ENCODE measurements around the gene CCL3. TPM values are rescaled to one million over a fixed set of nuclear protein-coding genes. Genes with fewer than 3 reads are reported as not detected.
"Not testable (repeated sequence)": the region's sequence is repeated elsewhere in the genome, so short reads cannot be mapped to it uniquely, and the experiment has no call there.

The CCL3 gene
- total RNA-seq, 1 experiment from 2014 or later, result 0.72 TPM

DNA sequence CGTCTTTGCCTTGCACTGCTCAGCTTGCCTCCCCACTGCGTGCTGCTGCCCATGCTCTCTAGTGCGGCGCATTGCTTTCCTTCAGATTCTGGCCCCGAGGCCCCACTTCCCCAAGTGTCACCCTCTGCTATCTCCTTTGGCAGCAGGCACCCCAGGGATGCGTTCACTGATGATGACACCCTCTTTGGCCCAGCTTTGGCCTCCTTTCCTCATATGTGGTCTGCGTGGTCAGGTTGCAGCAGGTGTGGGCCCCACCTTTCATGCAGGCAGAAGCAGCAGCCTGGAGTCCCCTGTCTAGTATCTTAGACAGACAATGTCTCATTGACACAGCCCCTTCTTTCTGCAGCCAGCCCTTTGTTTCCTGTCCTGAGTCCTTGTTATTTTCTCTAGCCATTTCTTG is 4.8 kb upstream of the CCL3 start (continued):
- TF ChIP-seq, protein P1, sequence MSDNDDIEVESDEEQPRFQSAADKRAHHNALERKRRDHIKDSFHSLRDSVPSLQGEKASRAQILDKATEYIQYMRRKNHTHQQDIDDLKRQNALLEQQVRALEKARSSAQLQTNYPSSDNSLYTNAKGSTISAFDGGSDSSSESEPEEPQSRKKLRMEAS (CRISPR knock-in tag; IDR thresholded peaks at IDR 0.05), result no peak
- TF ChIP-seq NFE2L1 (CRISPR knock-in tag; IDR thresholded peaks at IDR 0.05), result no peak

DNA sequence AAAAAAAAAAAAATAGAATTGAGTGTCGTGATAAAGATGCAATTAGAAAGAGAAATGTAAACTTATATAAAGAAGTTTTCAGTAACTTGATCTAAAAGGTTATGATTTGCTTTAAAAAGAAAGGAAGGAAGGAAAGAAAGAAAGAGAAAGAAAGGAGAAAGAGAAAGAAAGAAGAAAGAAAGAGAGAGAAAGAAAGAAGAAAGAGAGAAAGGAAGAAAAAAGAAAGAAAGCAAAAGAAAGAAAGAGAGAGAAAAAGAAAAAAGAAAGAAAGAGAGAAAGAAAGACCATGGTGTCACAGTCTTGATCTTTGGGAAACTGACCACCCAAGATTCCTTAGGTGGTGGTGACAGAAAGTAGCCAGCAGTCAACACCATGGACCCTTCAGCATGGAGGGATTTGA is 4.3 kb upstream of the CCL3 start:
- POLR2A ChIA-PET, result no interaction called here
- peaks cover 12% of the 10 kb centered on the region for H3K4me1 Mint-ChIP-seq
- no peak overlapping the region for H3K27ac Mint-ChIP-seq
- DNase-seq (ENCODE audit: low spot score) (no peak), ATAC-seq (no peak)
- CTCF ChIA-PET, result no interaction called here
- TF ChIP-seq GRHL2 (CRISPR knock-in tag; IDR thresholded peaks at IDR 0.05; ENCODE audit: insufficient replicate concordance, severe bottlenecking), result no peak
- no peak for TF ChIP-seq FOXJ3 (CRISPR knock-in tag; IDR thresholded peaks at IDR 0.05; ENCODE audit: borderline replicate concordance)
- TF ChIP-seq PRRX2 (CRISPR knock-in tag; IDR thresholded peaks at IDR 0.05), result no peak
- TF ChIP-seq NFATC4 (CRISPR knock-in tag; IDR thresholded peaks at IDR 0.05), result no peak
- TF ChIP-seq, protein P2, sequence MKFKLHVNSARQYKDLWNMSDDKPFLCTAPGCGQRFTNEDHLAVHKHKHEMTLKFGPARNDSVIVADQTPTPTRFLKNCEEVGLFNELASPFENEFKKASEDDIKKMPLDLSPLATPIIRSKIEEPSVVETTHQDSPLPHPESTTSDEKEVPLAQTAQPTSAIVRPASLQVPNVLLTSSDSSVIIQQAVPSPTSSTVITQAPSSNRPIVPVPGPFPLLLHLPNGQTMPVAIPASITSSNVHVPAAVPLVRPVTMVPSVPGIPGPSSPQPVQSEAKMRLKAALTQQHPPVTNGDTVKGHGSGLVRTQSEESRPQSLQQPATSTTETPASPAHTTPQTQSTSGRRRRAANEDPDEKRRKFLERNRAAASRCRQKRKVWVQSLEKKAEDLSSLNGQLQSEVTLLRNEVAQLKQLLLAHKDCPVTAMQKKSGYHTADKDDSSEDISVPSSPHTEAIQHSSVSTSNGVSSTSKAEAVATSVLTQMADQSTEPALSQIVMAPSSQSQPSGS (CRISPR knock-in tag; IDR thresholded peaks at IDR 0.05; ENCODE audit: borderline replicate concordance, low read depth), result no peak
- TF ChIP-seq ZNF263 (CRISPR knock-in tag; IDR thresholded peaks at IDR 0.05; ENCODE audit: low read depth), result no peak
- TF ChIP-seq MYBL2 (CRISPR knock-in tag; IDR thresholded peaks at IDR 0.05), result no peak
- no peak for TF ChIP-seq CREB1 (CRISPR knock-in tag; IDR thresholded peaks at IDR 0.05)
- no peak for TF ChIP-seq SMAD3 (CRISPR knock-in tag; IDR thresholded peaks at IDR 0.05; ENCODE audit: borderline replicate concordance)
- no peak for TF ChIP-seq GABPB1 (CRISPR knock-in tag; IDR thresholded peaks at IDR 0.05)
- no peak for TF ChIP-seq NFE2L1 (CRISPR knock-in tag; IDR thresholded peaks at IDR 0.05)
- TF ChIP-seq ETV6 (CRISPR knock-in tag; IDR thresholded peaks at IDR 0.05), result no peak
- TF ChIP-seq ATF1 (CRISPR knock-in tag; IDR thresholded peaks at IDR 0.05), result no peak
- no peak for TF ChIP-seq SP1 (CRISPR knock-in tag; conservative IDR thresholded peaks at IDR 0.05)
- no peaks in the 10 kb centered on the region for H3K9me3 Mint-ChIP-seq
- H3K36me3 Mint-ChIP-seq, result no peaks in the 10 kb centered on the region
- no peaks in the 10 kb centered on the region for H3K27me3 Mint-ChIP-seq (ENCODE audit: low read depth)
- H3K4me3 Mint-ChIP-seq, result no peak overlapping the region

DNA sequence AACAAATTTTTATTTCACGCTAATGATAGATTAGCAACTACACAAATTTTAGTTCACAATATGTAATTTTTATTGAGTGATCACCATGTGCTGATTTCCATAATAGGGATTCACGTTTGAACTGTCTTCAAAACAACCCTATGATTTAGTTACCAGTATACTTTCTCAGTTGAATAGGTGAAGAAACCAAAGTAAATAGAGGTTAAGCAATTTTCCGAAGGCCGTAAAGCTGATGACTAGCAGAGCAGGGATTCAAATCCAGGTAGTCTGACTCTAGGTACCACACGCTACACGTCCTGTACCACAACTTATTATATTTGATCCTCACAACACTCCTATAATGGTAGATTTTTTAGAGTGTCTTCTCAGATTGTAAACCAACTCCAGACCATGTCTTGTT is 2.8 kb upstream of the CCL3 start:
- ATAC-seq; POLR2A ChIA-PET; H3K36me3 Mint-ChIP-seq; DNase-seq (ENCODE audit: low spot score); H3K27me3 Mint-ChIP-seq (ENCODE audit: low read depth); H3K9me3 Mint-ChIP-seq; H3K4me3 Mint-ChIP-seq; H3K27ac Mint-ChIP-seq: not testable (repeated sequence)
- CTCF ChIA-PET, result interaction anchor here (3.2 kb wide), 1 partner anchor 20 kb away, joined by 11 read pairs; no protein-coding TSS in a partner anchor
- H3K4me1 Mint-ChIP-seq, result peaks cover 17% of the 10 kb centered on the region

DNA sequence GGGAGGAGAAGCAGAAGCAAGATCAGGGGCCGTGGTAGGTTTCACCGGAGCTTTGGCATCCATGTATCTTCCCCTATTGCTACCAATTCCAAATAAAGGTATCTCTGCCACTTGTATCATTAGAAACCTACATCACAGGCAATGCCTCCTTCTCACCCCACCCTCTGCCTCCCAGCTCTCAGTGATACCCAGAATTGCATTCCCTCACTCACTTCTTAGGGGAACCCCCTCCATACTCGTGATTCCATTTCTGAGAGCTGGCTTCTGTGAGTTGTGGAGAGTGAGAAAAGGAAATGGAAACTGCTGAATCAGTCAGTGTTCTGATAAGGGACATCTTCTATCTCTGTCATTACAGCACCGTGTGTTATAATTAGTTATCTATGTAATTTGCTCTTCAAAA is 2.3 kb upstream of the CCL3 start:
- no peaks in the 10 kb centered on the region; the same call in 1 of the 2 replicates for H3K27me3 Mint-ChIP-seq (ENCODE audit: low read depth)
- H3K9me3 Mint-ChIP-seq, result no peaks in the 10 kb centered on the region
- DNase-seq (ENCODE audit: low spot score) (no peak), ATAC-seq (no peak)
- CTCF ChIA-PET, result interaction anchor here (1.3 to 3.2 kb wide), 2 partner anchors 20 to 123 kb away, joined by 3 to 11 read pairs; no protein-coding TSS in a partner anchor
- peaks cover 17% of the 10 kb centered on the region for H3K4me1 Mint-ChIP-seq
- no peak overlapping the region for H3K4me3 Mint-ChIP-seq
- H3K36me3 Mint-ChIP-seq, result no peaks in the 10 kb centered on the region
- POLR2A ChIA-PET, result no interaction called here
- H3K27ac Mint-ChIP-seq, result no peak overlapping the region
- TF ChIP-seq ZNF396 (CRISPR knock-in tag; IDR thresholded peaks at IDR 0.05; ENCODE audit: borderline replicate concordance) (no peak), NR2C2 (CRISPR knock-in tag; IDR thresholded peaks at IDR 0.05) (no peak)
- TF ChIP-seq, protein P3, sequence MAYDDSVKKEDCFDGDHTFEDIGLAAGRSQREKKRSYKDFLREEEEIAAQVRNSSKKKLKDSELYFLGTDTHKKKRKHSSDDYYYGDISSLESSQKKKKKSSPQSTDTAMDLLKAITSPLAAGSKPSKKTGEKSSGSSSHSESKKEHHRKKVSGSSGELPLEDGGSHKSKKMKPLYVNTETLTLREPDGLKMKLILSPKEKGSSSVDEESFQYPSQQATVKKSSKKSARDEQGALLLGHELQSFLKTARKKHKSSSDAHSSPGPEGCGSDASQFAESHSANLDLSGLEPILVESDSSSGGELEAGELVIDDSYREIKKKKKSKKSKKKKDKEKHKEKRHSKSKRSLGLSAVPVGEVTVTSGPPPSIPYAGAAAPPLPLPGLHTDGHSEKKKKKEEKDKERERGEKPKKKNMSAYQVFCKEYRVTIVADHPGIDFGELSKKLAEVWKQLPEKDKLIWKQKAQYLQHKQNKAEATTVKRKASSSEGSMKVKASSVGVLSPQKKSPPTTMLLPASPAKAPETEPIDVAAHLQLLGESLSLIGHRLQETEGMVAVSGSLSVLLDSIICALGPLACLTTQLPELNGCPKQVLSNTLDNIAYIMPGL (CRISPR knock-in tag; IDR thresholded peaks at IDR 0.05), result no peak
- TF ChIP-seq, protein P4, sequence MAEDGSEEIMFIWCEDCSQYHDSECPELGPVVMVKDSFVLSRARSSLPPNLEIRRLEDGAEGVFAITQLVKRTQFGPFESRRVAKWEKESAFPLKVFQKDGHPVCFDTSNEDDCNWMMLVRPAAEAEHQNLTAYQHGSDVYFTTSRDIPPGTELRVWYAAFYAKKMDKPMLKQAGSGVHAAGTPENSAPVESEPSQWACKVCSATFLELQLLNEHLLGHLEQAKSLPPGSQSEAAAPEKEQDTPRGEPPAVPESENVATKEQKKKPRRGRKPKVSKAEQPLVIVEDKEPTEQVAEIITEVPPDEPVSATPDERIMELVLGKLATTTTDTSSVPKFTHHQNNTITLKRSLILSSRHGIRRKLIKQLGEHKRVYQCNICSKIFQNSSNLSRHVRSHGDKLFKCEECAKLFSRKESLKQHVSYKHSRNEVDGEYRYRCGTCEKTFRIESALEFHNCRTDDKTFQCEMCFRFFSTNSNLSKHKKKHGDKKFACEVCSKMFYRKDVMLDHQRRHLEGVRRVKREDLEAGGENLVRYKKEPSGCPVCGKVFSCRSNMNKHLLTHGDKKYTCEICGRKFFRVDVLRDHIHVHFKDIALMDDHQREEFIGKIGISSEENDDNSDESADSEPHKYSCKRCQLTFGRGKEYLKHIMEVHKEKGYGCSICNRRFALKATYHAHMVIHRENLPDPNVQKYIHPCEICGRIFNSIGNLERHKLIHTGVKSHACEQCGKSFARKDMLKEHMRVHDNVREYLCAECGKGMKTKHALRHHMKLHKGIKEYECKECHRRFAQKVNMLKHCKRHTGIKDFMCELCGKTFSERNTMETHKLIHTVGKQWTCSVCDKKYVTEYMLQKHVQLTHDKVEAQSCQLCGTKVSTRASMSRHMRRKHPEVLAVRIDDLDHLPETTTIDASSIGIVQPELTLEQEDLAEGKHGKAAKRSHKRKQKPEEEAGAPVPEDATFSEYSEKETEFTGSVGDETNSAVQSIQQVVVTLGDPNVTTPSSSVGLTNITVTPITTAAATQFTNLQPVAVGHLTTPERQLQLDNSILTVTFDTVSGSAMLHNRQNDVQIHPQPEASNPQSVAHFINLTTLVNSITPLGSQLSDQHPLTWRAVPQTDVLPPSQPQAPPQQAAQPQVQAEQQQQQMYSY (CRISPR knock-in tag; IDR thresholded peaks at IDR 0.05), result no peak
- TF ChIP-seq, protein P5, sequence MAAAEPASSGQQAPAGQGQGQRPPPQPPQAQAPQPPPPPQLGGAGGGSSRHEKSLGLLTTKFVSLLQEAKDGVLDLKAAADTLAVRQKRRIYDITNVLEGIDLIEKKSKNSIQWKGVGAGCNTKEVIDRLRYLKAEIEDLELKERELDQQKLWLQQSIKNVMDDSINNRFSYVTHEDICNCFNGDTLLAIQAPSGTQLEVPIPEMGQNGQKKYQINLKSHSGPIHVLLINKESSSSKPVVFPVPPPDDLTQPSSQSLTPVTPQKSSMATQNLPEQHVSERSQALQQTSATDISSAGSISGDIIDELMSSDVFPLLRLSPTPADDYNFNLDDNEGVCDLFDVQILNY (CRISPR knock-in tag; IDR thresholded peaks at IDR 0.05), result no peak
- TF ChIP-seq, protein P6, sequence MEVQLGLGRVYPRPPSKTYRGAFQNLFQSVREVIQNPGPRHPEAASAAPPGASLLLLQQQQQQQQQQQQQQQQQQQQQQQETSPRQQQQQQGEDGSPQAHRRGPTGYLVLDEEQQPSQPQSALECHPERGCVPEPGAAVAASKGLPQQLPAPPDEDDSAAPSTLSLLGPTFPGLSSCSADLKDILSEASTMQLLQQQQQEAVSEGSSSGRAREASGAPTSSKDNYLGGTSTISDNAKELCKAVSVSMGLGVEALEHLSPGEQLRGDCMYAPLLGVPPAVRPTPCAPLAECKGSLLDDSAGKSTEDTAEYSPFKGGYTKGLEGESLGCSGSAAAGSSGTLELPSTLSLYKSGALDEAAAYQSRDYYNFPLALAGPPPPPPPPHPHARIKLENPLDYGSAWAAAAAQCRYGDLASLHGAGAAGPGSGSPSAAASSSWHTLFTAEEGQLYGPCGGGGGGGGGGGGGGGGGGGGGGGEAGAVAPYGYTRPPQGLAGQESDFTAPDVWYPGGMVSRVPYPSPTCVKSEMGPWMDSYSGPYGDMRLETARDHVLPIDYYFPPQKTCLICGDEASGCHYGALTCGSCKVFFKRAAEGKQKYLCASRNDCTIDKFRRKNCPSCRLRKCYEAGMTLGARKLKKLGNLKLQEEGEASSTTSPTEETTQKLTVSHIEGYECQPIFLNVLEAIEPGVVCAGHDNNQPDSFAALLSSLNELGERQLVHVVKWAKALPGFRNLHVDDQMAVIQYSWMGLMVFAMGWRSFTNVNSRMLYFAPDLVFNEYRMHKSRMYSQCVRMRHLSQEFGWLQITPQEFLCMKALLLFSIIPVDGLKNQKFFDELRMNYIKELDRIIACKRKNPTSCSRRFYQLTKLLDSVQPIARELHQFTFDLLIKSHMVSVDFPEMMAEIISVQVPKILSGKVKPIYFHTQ (CRISPR knock-in tag; IDR thresholded peaks at IDR 0.05), result no peak
